HuH-7 (cell line): ENCODE measurements around the gene AADAC.
"Not testable (repeated sequence)": the region's sequence is repeated elsewhere in the genome, so short reads cannot be mapped to it uniquely, and the experiment has no call there.

Experiments used
- DNase-seq: peaks from one replicate; pipeline ENCODE4 v3.0.0; 2011; ENCODE audit warnings: low spot score

AADAC gene

DNA sequence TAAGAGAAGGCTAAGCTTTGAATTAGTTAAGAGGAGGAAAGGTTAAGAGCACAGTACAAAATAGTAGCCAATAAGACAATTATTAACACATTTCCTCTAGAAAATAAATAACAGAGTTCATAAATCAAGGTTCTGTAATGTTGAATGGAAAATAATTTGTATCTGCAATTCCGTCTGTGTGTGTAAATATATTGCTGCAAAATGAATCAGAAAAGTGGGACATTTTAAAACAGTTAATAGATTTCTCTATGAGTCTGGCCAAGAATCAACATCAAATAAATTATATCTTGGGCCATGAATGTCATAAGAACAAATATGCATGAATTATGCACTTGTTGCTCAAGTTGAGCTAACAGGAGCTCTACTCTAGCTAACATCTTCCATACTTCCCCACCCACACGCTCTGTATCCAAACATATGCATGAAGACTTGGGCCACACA is 45.3 kb downstream of the AADAC start:
- no peak for DNase-seq

DNA sequence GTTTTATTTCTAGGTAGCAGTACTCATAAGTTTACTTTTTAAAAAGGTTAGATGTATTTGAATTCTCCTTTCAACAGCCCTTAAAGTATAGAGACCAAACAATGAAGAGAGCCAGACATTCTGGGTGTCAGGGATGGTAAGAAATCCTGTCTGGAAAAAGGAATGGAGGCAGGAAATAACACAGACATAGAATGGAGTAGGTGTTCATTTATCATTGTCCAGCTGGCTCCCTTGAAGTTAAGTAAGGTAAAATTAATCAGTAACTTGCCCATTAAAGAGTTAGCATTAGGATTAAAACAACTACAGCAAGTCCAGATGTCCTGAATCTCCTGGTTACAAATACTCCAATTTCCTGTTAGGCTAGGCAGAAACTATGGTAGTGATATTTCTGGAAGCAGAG is 46.0 kb downstream of the AADAC start:
- DNase-seq: no peak

DNA sequence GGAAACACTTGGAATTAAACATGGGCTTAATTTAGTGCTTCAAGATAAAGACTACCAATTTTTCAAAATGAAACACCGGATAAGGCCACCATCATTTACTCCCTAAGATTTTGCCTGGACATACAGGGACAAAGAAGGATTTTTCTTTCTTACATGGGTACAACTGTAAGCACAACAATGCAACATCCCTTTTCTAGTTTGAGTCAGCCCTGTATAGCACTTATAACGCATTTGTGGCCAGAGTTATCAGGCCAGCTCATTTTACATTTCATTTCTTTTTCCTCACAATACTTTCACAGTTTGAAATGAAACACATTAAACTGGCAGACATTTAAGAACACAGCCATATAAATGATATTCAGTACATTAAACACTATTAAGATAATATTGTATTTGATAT is 49.7 kb downstream of the AADAC start:
- DNase-seq: no peak

DNA sequence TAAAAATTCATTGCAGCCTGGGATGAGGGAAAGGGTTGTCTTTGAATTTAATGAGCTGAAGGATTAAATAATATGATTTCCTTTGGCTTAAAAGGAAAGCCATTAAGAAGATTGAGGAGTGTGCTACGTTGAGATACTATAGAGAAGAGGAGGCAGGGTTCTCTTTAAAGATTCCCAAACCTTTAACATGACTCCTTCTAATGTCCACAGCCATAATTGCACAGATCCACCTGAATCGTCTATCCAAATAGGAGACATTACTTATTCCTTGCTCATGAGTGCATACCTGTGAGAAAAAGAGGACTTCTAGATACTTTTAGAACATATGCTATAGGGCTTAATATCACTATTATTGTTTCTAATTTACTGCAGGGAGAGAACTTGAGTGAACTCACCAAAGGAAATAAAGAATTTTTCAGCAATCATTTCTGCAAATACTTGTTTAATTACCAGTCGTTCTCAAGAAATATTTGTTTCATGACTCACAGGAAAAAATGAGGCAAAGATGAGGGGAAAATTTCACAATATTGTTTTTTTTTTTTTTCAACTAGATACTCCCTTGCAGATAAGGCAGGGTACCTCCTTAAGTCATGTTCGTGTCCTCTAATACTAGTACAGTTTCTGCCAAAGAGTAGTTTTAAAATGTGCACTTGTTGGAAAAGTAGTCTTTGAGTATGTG is 50.6 kb downstream of the AADAC start:
- no peak for DNase-seq

DNA sequence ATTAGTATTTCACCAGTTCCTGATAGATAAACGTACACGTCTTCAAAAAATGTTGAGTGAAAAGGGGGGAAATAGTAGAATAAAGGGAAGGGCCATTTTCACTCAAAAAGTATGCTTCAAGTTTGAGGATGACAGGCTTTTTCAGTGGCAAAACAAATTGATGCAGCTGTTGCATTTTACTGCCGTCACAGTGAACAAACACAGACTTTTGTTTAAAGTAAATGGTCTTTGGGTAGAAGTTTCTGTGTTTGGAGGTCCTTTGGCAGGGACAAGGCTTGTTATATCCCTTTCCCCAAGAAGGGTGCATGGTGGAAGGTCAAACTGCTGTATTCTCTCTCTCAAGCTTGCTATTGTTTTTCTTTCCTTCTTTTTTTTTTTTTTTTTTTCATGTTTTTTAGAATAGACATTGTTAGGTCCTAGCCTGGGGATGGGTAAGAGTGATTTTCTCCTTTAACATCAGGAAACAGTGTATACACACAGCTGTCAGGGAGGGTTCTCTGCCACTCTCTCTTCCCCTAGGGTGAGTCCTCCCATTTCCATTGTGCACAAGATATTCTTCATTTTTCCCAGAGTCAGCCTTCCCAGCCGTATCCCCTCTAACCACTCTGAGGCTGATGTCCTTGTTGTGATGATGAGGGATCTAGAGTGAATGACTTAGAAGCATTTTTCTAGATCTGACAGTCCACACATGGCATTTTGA is 52.9 kb downstream of the AADAC start:
- no peak for DNase-seq

DNA sequence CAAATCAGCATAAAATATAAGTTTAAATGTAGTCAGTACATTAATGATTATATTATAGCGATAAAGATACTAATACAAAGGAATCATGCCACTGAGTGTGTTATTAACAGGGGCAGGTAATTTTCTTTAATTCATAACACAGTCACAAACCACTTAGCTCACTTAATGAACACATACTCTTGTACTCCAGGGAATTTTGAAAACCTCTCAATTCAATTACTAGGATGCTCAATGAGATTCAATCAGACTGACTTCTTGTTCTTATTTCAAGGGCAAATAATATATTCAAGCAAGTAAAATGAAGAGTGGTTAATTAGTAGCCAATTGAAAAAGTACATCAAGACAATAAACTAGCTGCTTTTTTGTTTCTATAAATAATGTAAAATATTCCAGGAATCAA is 53.8 kb downstream of the AADAC start:
- no peak for DNase-seq

DNA sequence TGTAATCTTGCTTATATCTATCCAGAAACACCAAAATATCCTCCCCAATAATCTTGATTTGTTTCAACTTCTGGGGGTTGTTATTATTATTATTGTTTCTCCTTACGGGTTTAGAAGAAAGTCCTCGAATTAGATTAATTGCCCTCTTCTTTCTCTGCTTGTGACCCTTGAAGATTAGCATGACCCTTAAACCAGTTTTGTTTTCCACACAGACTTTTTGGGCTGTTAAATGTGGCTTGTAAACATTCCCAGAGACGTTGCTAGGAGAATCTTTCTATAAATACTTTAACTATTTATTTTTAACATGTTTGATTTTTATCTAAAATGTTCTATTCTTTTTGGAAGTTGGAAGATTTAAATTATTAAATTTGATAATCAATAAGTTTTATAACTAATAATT is 55.3 kb downstream of the AADAC start:
- DNase-seq: no peak

DNA sequence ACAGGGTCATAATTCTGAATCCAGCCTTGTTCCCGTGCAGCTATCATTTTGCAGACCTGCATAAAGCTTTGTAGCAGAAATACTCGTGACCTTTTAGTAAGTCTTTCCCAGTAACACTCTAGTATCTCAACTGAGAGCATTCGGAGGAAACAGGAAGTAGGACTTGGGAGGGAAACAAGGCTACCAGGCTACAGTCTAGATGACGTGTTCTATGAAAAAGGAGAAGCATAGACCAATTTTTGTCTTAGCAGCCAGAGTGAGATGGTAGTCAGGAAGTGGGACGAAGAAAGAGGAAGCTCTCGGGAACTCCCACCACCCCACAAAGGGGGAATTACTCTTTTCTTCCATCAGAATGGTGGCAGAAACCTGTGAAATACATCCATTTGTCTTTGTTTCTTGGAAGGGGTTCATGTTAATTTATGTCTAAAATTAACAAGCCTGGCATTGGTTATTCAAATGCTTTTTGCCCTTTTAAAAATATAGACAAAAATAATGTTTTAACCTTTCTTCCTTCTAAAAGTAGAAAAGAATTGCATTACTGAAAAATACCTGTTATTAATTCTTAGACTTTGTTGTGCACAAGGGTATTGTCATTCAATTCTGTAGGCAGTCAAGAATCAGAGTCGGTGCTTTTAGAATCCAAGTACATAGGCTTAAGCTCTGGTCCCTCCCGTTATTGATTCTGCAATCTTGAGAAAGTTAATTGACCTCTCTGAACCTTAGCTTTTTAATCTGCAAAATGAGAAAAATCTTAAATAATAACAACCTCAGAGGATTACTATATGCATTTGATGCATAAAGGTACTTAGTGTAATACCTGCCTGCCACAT is 57.9 kb downstream of the AADAC start:
- no peak for DNase-seq

DNA sequence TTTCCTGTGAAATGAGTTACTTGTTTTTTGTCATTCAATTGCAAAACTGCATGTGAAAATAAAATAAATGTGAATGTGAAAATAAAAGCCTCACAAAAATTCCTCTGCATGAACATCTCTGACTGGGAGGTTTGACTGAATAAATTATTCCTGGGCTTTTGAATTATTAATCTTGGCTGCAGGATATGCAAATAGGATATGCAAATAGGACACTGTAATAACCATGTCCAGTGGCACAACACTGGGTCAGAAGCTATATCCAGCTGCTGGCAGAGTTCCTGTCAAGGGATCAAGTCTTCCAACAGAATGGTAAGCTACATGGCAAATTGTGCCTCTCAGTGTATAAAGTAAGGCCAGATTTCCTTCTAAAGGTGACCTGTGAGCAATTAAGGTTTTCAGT is 59.5 kb downstream of the AADAC start, which contains the start of gene SUCNR1:
TSS of gene SUCNR1 (plus strand) at position 246 of the 400 bp plus-strand sequence. CDS start 6,250 bp downstream, outside the sequence.
- no peak for DNase-seq

DNA sequence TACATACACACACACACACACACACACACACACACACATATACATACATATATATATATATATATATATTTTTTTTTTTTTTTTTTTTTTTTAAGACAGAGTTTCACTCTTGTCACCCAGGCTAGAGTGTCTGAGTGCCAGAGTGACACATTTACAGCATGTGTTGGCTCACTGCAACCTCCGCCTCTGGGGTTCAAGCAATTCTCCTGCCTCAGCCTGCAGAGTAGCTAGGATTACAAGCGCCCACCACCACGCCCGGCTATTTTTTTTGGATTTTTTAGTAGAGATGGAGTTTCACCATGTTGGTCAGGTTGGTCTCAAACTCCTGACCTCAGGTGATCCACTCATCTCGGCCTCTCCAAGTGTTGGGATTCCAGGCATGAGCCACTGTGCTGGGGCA is 60.2 kb downstream of the AADAC start:
- not testable (repeated sequence) for DNase-seq

DNA sequence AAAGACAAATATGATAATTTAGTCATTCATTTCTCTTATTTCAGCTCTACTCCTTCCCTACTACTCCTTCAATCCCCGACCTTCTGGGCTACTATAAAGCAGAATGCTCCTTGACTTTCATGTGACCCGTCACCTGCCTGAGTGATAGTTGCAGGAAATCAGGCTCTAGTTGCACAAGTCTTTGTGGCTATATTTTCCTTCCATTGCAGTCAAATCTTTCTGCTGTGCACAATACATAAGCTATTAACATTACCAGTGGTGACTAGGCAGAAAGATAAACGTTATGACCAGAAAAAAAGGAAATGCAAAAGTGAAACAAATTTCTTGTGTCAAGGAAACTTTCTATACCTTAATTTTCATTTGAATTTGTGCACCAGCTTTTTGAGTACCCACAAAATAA is 61.8 kb downstream of the AADAC start:
- DNase-seq: no peak

DNA sequence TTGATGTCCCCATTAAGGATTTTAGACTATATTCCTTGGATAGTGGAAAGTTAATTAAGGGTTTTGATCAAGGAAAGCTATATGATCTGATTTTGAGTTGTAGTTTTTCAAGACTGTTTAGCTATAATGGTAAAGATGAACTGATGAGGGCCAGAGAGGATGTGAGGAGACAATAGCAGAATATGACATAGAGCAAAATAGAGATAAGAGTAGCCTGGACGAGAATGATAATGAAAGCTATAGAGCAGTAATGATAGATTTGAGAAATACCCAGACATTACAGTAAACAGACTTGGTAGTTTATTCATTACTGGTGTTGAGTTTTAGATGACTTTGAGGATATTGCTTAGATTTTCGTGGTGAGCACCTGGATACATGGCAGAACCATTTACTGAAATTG is 63.4 kb downstream of the AADAC start:
- DNase-seq: no peak
